Stimulated activated CD4-positive, alpha-beta T cell treated with anti-CD3 and anti-CD28 coated beads, TNF-alpha, amount 100 ng/mL, for 1 hour (primary cell): Measurements from ENCODE around the gene SOWAHB.
A peak's percentile ranks its signal among the peaks of the same experiment; 100 is the strongest.

Experiments
- DNase-seq, 3 donors: peaks; one replicate each; pipeline ENCODE4 v3.0.0-alpha.2; 2020; ENCODE audit warnings: low read depth in 3 of 3, low spot score in 1 of 3

The SOWAHB gene, protein sequence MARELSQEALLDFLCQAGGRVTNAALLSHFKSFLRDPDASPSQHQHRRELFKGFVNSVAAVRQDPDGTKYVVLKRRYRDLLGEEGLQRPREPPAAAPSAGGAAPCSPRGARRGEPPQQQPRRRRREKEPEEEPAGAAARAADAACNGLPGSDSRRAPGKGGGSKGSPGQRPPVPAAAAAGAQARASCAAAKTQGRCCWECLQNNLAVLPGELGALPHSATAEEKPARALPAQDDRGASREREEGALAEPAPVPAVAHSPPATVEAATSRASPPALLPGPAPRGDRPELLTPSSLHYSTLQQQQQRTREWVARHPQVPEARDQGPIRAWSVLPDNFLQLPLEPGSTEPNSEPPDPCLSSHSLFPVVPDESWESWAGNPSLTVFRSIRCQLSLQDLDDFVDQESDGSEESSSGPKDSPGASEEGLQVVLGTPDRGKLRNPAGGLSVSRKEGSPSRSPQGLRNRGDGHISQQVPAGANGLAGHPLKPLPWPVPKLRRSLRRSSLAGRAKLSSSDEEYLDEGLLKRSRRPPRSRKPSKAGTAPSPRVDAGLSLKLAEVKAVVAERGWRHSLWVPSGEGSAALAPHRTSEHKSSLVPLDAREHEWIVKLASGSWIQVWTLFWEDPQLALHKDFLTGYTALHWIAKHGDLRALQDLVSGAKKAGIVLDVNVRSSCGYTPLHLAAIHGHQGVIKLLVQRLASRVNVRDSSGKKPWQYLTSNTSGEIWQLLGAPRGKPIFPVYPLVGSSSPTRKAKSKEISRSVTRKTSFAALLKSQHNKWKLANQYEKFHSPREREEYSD

DNA sequence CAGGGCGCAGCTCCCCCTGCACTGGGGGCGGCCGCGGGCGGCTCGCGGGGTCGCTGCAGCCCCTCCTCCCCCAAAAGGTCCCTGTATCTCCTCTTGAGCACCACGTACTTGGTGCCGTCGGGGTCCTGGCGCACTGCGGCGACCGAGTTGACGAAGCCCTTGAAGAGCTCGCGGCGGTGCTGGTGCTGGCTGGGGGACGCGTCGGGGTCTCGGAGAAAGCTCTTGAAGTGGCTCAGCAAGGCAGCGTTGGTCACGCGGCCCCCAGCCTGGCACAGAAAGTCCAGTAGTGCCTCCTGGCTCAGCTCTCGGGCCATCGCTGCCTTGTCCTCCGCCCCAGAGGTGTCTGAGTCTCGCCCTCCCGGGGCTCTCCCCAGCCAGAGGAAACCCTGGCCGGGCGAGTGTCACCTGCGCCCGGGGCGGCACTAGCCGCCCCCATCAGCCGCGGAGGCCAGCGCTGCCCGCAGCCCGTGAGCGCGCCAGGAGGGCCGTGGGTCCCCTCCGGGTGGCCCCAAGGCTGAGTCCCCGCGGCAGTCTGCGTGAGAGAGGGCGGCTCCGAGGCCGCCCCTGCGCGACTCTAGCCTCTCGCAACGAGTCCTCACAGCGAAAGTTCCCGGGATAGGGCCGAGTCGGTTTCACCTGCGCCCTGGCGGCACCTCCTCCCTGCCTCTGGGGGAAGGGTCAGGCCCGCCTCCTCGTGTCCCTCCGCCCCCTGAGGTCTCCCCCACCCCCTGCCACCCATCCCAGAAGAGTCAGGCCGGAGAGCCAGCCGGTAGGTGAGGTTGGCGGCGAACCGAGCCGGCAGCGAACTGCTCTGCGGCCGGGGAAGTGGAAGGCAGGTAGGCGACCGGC, at the start of gene SOWAHB:
SOWAHB (minus strand) TSS at position 609 of the 849 bp plus-strand sequence; CDS start at position 314, 295 bp downstream.
- no peak for DNase-seq

DNA sequence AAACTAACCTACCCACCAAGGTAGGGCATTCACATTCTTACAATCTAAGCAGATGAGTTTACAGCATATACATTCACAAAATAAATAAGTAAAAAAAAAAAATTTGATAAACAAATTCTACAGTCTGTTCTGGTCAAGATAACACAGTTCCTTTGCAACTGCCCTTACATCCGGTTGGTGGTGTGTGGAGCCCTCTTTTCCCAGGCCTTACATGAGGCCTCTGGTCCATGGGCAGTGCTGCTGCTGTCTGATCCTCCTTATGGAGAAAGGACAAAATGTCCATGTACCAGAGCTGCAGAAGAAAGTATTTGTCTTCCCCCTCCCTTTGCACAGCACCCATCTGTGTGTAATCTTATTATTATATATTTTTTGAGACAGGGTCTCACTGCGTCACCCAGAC, 49.4 kb upstream of the SOWAHB start:
- DNase-seq, result no peak

DNA sequence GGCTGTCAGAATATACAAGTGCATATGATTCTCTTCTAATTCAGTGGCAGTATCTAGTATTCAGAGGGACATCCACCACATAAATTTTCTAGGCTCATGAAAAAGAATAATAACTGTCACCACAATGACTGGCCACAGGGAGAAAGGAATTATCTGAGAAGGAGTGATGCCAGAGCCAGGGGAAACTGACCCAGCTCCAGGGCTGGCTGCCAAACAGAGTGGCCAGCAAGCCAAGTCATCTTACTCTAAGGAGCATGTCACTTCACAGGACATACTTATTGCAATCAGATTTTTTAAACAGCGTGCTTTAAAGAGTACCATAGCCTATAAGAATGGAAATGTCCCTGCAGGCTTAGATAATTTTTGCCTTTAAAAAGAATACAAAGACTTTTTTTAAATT, 45.8 kb upstream of the SOWAHB start:
- no peak for DNase-seq

DNA sequence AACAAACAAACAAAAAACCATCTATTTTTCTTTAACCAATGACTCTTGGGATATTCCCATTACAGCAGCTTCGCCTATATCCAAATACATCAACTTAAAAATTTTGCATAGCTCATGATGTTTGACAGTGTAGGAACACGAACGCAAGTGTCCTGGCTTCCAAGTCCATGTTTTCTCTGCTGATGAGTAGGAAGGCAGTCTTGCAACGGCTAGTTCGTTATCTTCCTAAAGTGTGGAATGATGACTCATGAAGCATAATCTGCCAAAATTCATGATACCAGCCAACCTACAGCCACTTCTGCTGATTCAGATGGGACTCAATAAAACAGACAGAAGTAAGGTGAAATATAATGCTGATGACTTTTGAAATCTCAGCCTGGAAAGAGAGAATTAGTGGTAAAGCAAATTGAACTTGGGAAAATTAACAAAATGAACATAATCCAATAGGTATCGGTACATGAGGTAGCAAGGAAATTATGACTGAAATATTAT, 45.2 kb upstream of the SOWAHB start:
- DNase-seq, result no peak

DNA sequence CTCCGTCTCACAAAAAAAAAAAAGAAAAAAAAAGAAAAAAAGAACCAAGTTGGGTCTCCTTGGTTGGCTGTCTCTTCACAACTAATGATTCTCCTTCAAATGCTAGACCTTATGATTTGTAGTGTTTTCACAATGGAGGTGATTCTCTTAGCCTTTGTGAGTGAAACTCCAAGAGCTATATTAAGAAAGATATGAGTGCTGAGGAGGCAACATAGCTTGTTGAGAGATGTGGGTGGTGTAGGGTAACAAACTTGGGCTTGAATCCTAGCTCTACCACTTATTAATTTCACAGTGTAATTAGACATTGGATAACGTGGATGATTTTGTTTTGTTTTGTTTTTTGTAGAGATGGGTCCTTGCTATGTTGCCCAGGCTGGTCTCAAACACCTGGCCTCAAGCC, 41.2 kb upstream of the SOWAHB start:
- DNase-seq, result no peak

DNA sequence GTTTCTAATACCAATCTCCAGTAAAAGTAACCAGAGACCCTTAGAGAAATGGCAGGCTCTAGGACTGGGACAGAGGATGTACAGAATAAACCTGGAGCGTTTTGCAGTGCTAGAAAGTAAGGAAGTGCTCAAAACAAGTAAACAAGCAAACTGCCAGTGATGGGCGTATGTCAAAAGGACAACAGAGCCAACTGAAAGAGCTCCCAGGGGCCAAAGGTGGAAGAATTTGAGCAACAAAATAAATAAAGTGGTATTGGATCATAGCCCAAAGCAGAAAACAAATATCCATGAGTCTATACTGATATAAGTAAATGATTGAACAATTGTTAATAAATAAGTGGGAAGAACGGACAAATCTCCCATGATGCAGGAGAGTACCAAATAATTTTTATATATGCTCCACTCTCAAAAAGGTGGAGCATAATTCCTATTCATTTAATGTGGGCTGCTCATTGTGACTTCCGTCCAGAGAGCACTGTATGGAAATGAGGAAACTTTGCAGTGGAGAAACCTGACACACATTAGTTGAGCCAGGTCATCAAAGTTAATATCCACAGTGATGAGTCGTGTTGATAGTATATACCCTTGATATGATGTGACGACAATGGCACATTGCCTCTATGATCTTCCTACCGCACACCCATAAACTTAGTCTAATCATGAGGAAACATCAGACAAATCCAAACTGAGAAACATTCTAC, 33.8 kb upstream of the SOWAHB start:
- DNase-seq, result no peak

DNA sequence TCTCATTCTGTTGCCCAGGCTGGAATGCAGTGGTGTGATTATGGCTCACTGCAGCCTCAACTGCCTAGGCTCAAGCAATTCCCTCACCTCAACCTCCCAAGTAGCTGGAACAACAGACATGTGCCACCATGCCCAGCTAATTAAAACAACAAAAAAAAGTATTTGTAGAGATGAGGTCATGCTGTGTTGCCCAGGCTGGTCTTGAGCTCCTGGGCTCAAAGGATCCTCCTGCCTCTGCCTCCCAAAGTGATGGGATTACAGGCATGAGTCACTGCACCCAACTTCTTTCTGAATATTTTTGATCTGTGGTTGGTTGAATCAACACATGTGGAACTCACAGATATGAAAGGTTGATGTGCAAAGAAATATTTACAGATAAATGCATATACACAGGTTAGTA, 33.1 kb upstream of the SOWAHB start:
- no peak for DNase-seq

DNA sequence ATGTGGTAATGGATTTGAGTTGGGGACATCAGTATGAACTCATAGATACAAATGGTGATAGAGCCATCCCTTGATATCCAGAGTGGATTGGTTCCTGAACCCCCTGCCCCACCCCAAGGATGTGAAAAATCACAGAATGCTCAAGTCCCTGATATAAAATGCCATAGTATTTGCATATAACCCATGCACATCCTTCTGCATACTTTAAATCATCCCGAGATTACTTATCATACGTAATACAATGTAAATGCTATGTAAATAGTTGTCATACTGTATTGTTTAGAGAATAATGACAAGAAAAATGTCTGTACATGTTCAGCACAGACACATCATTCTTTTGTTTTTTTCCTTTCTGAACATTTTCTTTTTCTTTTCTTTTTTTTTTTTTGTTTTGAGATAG, 32.7 kb upstream of the SOWAHB start:
- no peak for DNase-seq

DNA sequence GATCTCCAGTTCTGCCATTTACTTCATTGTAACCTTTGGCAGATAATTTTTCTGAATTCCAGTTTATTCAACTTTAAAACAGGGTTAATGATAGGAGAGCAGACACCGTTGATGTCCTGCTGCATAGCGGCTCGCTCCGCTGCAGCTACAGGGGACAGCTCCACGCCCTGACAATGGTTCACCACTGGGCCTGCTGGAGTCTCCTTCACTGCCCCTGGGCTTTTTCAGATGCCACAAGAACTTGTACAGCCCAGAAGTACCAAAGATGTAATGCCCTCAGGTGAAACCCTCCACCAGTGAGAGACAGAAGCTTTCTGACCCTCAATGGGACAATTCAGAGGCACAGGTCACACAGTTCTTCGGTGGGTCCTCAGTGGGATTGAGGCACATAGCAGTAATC, 28.9 kb upstream of the SOWAHB start:
- no peak for DNase-seq

DNA sequence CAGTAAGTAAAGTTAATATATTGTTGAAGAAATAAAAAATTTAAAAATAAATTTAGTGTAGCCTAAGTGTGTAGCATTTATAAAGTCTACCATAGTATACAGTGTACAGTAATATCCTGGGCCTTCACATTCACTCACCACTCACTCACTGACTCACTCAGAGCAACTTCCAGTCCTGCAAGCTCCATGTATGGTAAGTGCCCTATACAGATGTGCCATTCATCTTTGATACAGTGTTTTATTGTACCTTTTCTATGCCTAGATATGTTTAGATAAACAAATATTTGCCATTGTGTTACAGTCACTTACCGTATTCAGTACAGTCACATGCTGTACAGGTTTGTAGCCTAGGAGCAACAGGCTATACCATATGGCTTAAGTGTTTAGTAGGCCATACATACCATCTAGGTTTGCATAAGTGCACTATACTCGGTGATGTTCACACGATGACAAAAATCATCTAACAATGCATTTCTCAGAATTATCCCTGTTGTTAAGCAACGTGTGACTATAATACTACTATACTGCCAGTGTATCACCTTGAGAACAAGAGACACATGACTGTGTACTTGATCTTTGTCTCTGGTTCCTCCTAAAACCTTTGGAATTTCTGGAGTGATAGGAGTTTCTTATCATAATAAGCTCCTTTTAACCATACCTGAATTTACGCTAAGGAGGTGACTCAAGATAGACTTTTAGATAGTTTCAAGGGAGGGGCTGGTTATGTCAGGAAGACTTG, 25.8 kb upstream of the SOWAHB start:
- no peak for DNase-seq

DNA sequence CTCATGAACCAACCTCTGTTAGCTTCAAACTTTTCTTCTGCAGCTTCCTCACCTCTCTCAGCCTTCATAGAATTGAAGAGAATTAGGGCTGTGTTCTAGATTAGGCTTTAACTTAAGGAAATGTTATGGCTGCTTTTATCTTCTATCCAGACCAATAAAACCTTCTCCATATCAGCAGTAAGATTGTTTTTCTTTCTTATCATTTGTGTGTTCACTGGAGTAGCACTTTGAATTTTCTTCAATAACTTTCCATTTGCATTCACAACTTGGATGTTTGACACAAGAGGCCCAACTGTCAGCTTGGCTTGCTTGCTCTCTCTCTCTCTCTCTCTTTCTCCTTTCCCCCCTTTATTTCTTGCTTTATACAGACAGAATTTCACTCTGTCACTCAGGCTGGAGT, 22.8 kb upstream of the SOWAHB start:
- DNase-seq, result no peak

DNA sequence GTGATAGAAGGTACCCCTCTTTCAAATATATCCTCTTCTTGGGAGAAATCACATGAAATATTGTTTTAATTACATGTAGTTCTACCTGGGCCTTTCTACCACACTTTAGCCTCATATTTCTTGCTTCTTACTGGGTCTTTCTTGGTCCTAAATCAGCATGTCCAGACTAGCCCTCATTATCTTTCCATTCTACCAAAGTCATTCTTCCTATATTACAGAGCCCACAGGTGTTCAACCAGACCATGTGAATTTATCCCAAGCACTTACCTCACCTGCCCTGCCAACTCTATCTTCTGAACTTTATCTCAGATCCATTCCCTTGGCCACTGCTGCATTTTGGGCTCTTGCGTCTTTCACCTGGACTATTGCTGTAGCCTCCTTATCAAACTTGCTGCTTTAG, 11.8 kb upstream of the SOWAHB start:
- no peak for DNase-seq

DNA sequence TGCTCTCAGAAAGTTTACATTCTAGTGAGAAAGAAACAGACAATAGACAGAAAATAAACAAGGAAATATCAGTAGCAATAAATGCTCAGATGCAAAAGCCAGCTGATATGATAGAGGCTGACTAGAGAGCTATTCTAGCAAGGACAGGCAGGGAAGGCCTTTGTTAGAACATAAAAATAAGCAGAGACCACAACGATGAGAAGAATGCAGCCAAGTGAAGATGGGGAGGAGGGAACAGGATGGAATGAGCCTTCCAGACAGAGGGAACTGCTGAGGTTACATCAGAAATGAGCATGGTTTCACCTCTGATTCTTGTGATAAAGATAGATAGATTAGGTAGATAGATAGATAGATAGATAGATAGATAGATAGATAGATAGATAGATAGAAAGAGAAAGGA, 7.6 kb upstream of the SOWAHB start:
- no peak for DNase-seq

DNA sequence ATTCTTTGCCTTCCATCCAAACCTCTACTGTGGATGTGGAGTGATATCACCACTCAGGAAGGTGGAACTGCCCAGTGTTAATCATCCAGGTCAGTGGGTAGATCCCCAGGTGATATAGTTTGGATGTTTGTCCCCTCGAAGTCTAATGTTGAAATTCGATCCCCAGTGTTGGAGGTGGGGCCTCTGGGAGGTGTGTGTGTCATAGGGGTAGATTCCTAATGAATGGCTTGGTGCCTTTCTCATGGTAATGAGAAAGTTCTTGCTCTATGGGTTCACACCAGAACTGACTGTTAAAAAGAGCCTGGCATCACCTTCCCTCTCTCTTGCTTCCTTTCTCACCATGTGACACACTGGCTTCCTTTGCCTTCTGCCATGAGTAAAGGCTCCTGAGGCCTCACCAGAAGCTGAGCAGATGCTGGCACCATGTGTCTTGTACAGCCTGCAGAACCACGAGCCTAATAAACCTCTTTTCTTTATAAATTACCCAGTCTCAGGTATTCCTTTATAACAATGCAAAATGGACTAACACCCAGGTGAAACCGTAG, 6.8 kb upstream of the SOWAHB start:
- no peak for DNase-seq

DNA sequence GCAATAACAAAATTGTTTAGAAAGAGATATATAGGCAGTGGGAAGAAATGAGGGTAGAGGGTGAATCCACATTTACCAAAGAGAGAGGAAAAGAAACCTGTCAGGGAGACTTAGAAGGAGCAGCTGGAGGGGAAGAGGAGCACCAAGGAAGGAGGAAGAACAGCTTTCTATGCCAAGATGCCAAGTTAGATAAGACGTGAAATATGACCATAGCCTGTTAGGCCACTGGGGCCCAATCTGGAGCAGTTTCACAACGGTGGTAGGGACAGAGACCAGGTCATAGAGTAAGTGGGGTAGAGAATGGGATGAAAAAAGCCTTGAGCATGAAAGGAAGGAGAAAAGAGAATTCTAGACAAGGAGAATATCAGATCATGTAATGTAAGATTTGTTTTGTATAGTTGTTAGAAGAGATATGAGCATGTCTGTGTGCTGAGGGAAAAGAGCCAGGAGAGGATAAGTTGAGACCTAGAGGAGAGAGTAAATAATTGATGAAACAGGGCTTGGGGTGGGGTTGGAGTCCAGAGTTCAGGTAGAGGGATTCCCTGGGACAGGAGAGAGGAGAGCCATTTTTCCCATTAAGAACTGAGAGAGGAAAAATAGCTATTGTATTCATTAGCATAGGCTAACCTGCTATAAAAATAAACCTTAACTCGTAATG, 4.4 kb upstream of the SOWAHB start:
- DNase-seq, result no peak

DNA sequence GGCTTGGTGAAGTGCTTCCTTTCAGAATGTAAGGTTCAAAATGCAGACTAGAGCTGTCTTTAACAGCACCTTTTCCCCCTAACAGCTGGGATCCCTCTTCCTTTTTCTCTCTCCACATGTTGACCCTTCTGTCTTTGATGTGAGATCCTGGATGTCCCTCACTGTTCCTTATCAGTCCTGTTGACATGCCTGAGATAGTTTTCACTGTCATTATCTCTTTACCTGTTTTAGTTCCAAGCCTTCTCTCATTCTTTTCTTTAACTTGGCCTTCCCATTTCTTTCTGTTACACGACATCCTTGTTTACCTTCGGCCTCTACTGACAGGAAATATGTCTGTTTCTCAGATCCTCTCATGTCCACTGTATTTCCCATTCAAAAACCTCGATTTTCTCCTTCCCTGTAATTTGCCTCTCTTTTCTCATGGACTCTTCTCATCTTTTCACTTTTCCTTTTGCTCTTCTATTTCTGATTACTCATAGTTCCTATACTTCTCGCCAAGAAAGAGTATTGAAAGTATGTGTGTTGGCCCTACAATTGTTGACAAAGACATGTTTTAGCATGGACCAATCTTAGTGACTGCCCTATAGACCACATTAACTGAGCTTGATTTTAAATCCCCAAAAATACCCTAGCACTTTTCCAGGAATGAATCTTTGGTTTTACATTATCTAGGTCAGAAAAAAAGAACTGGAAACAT, 1.2 kb upstream of the SOWAHB start:
- DNase-seq, result no peak

DNA sequence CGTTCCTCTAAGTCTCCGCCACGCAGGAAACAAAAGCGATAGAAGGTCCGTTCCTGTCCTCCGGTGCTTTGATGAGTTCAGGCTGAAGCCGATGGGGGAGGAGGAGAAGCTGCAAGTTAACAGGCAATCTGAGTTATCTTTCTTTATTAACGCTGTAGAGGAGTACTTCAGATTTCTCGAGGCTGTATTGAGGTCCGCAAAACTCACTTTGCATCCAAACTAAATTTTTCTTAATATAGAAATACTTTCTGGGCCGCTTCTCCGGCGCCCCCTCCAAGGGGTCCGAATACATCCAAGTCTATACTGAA, 395 bp upstream of the SOWAHB start:
- no peak for DNase-seq

DNA sequence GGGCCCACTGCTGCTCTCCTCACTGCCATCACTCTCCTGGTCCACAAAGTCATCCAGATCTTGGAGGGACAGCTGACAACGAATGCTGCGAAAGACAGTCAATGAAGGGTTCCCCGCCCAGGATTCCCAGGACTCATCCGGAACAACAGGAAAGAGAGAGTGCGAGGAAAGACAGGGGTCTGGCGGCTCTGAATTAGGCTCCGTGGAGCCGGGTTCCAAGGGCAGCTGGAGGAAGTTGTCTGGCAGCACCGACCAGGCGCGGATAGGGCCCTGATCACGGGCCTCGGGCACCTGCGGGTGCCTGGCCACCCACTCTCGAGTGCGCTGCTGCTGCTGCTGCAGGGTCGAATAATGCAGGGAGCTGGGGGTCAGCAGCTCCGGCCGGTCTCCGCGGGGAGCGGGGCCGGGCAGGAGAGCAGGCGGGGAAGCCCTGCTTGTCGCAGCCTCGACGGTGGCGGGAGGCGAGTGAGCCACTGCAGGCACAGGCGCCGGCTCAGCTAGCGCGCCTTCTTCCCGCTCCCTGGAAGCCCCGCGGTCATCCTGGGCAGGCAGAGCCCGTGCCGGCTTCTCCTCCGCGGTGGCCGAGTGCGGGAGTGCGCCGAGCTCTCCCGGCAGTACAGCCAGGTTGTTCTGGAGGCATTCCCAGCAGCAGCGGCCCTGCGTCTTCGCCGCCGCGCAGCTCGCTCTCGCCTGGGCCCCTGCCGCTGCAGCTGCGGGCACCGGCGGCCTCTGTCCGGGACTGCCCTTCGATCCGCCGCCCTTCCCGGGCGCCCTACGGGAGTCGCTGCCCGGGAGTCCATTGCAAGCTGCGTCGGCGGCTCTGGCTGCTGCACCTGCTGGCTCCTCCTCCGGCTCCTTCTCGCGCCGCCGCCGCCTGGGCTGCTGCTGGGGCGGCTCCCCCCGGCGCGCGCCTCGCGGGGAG, 1.1 kb downstream of the SOWAHB start:
- peak in 1 of 3 donors; percentile 15 for DNase-seq
